Testis (tissue), 3 donors: ENCODE data around the gene USP15. TPM values are rescaled to one million over a fixed set of nuclear protein-coding genes. Genes with fewer than 3 reads are reported as not detected.

Source experiments
- DNase-seq: peaks from one replicate; pipeline ENCODE4 v3.0.0-alpha.2; 2019
- H3K27ac ChIP-seq, 2 donors: fragments of 200-600 bp; sonication (generic); one replicate each; pipeline ENCODE4 v1.5.1; 2019
- H3K27me3 ChIP-seq: fragments of 200-600 bp; sonication (generic); one replicate; pipeline ENCODE4 v1.5.1; 2019
- H3K36me3 ChIP-seq: fragments of 200-600 bp; sonication (generic); one replicate; pipeline ENCODE4 v1.5.1; 2017; ENCODE audit warnings: low read depth; ENCODE audit errors: missing control alignments
- H3K4me1 ChIP-seq: fragments of 200-600 bp; sonication (generic); one replicate; pipeline ENCODE4 v1.5.1; 2019
- H3K4me3 ChIP-seq, 2 donors: fragments of 200-600 bp; sonication (generic); one replicate each; pipeline ENCODE4 v1.5.1; 2017 to 2019
- H3K9me3 ChIP-seq: fragments of 200-600 bp; sonication (generic); one replicate; pipeline ENCODE4 v1.5.1; 2017
- POLR2A ChIP-seq: fragments of 450-650 bp; IDR thresholded peaks from one replicate; pipeline ENCODE4 v1.6.1; 2017; ENCODE audit warnings: antibody characterized with exemption, mild to moderate bottlenecking, moderate library complexity
- WGBS, 2 donors: methylation state at CpG; one replicate each; pipeline ENCODE4 v1.1.5; 2018; 5-methylcytosine and 5-hydroxymethylcytosine counted together
- intact Hi-C: fragments of 100-400 bp; cut with DNase I; formaldehyde crosslinking; loops from one replicate; pipeline ENCODE4 v1.15.1; 2023; ENCODE audit warnings: low total_unique reads
- polyA plus RNA-seq: library from polyadenylated mRNA; stranded (reverse); fragments of 350-450 nt; fragmentation: Illumina TruSeq; extraction: RNeasy Lipid Tissue Mini Kit (QIAGEN cat#74804); gene quantifications from one replicate; pipeline ENCODE4 v1.2.3, GENCODE V29; 2014; ENCODE audit warnings: low read depth, low replicate concordance; ENCODE audit not compliant: insufficient read depth
- total RNA-seq, 2 donors: library from RNA; depleted of rRNA; stranded (reverse); fragments of >200 nt; gene quantifications; one replicate each; pipeline ENCODE4 v1.2.3, GENCODE V29; 2016
- TF ChIP-seq, protein P1 (sequence below), 3 experiments: fragments of 450-650 bp in 2 of 3; fragments of 200-600 bp in 1 of 3; sonication (generic) in 1 of 3; IDR thresholded peaks; one replicate each; pipeline ENCODE4 v1.5.1; 2016 to 2019; ENCODE audit warnings: antibody characterized with exemption in 3 of 3, mild to moderate bottlenecking in 2 of 3, moderate library complexity in 1 of 3

Gene USP15
- total and polyA plus RNA-seq, 3 donors from 2014 or later, result 66.1 to 146 (median 128) TPM

DNA sequence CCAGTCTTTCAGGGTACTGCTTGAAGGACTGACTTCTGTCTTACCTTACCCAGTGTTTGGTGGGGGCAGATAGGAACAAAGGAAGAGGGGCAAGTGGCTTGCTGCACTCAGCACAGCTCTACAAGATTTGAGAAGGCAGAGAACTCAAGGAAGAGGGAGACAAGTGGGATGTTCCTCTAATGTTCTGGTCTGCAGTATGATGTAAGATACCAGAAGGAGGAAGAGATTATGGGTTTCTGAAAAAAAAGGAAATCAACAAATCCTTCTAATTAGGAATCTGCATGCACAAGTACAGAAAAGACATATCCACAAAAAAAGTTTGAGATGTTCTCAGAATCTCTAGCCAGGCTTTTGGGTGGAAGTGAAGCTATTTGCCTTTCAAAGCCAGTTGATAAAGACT lies 37.1 kb downstream of the USP15 start:
- Histone ChIP-seq H3K27me3 (no peaks in the 10 kb centered on the region), H3K9me3 (no peaks in the 10 kb centered on the region), H3K4me3 (no peak overlapping the region), H3K4me1 (peaks cover 9% of the 10 kb centered on the region), H3K27ac (no peak overlapping the region), H3K36me3 (no peaks in the 10 kb centered on the region)
- DNase-seq, result no peak
- TF ChIP-seq, protein P1, sequence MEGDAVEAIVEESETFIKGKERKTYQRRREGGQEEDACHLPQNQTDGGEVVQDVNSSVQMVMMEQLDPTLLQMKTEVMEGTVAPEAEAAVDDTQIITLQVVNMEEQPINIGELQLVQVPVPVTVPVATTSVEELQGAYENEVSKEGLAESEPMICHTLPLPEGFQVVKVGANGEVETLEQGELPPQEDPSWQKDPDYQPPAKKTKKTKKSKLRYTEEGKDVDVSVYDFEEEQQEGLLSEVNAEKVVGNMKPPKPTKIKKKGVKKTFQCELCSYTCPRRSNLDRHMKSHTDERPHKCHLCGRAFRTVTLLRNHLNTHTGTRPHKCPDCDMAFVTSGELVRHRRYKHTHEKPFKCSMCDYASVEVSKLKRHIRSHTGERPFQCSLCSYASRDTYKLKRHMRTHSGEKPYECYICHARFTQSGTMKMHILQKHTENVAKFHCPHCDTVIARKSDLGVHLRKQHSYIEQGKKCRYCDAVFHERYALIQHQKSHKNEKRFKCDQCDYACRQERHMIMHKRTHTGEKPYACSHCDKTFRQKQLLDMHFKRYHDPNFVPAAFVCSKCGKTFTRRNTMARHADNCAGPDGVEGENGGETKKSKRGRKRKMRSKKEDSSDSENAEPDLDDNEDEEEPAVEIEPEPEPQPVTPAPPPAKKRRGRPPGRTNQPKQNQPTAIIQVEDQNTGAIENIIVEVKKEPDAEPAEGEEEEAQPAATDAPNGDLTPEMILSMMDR (IDR thresholded peaks at IDR 0.05), result no peak
- TF ChIP-seq POLR2A, result no peak
- intact Hi-C loops, result no loop called here

DNA sequence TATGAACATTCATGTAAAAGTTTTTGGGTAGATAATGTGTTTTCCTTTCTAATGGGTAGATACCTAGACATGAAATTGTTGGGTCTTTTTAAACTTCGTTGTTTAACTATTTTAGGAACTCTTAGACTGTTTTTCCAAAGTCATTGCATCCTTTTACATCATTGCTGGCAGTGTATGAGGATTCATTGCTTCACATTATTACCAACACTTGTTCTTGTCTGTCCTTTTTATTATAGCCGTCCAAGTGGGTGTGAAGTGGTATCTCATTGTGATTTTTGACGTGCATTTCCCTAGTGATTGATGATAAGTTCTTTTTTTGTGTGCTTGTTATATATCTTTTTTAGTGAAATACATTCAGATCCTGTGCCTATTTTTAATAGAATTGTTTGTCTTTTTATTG lies 39.4 kb downstream of the USP15 start:
- H3K27ac ChIP-seq, result no peak overlapping the region
- DNase-seq, result no peak
- intact Hi-C loops, result no loop called here
- TF ChIP-seq, protein P1 (IDR thresholded peaks at IDR 0.05), result no peak
- TF ChIP-seq POLR2A, result no peak
- H3K36me3 ChIP-seq, result no peaks in the 10 kb centered on the region
- WGBS, 2 donors, result 73 to 79% methylated on average over 3 of the region's 3 CpGs
- no peak overlapping the region for H3K4me3 ChIP-seq
- no peaks in the 10 kb centered on the region for H3K27me3 ChIP-seq
- peaks cover 9% of the 10 kb centered on the region for H3K4me1 ChIP-seq
- no peaks in the 10 kb centered on the region for H3K9me3 ChIP-seq

DNA sequence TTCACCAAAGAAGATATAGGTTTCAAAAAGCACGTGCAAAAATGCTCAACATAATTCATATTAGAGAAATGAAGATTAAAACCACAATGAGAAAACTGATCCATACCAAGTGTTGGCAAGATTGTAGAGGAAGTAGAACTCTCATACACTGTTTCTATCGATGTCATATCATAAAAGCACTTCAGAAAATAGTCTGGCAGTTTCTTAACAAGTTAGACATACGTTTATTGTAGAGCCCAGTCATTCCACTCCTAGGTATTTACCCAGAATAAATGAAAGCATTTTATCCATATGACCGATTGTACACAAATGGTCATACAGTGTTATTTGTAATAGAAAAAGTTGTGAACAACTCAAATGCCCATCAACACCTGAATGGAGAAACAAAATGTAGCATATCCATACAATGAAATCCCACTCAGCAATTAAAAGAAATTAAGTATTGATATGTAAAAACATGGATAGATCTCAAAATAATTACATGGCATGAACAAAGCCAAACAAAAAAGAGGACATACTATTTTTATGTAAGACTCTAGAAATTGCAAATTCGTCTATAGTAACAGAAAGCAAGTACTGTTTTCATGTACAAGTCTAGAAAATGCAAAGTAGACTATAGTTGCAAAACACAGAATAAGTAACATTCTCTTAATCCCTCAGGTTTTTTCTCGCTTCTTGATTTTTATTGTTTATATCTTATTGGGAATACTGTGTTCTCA lies 41.0 kb downstream of the USP15 start:
- H3K36me3 ChIP-seq, result no peaks in the 10 kb centered on the region
- peaks cover 9% of the 10 kb centered on the region for H3K4me1 ChIP-seq
- H3K27ac ChIP-seq, result peak overlapping the region in 1 of 2 donors; percentile 17
- no peak for DNase-seq
- H3K9me3 ChIP-seq, result no peaks in the 10 kb centered on the region
- H3K4me3 ChIP-seq, result no peak overlapping the region
- TF ChIP-seq, protein P1 (IDR thresholded peaks at IDR 0.05), result no peak
- no peak for TF ChIP-seq POLR2A
- intact Hi-C loops, result no loop called here
- H3K27me3 ChIP-seq, result no peaks in the 10 kb centered on the region
- 54 to 58% methylated on average over 6 of the region's 6 CpGs for WGBS, 2 donors

DNA sequence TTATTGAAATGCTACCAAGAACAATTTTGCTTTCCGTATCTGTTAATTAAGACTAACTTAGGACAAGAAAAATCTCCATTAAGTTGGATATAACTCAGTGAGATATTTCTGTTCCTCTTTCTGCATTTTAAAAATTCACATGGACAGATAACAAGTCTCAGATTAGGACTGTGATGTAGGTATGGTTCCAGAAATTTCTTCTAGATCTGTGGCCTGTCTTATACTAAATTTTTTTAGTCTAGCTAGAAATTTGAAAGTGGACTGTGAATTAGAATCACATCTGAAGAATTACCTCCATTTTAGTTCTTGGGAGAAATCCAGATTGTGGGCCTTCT lies 41.6 kb downstream of the USP15 start:
- no peaks in the 10 kb centered on the region for H3K36me3 ChIP-seq
- DNase-seq, result no peak
- H3K27me3 ChIP-seq, result no peaks in the 10 kb centered on the region
- 27 to 48% methylated on average over 1 of the region's 1 CpG for WGBS, 2 donors
- TF ChIP-seq, protein P1 (IDR thresholded peaks at IDR 0.05), result no peak
- no peak for TF ChIP-seq POLR2A
- H3K9me3 ChIP-seq, result no peaks in the 10 kb centered on the region
- H3K4me1 ChIP-seq, result peaks cover 9% of the 10 kb centered on the region
- intact Hi-C loops, result no loop called here
- no peak overlapping the region for H3K4me3 ChIP-seq
- peak overlapping the region in 1 of 2 donors; percentile 44 for H3K27ac ChIP-seq

DNA sequence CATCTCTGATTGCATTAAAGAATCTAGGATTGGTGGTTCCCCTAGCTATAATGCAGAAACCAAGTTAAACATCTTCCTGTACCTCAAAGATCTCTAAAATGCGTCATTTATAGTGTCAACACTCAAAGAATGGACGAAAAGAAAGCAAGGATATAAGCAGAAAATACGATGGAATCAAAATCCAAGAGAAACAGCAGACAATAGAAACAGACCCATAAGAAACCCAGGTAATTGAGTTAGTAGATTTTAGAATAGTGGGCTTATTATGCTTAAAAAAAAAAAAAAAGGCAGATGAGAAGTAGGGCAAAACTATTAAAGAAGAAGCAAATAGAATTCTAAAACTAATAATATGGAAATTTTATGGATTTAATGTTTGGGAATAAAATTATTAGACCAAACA lies 44.4 kb downstream of the USP15 start:
- Histone ChIP-seq H3K27ac (no peak overlapping the region), H3K36me3 (no peaks in the 10 kb centered on the region), H3K4me3 (no peak overlapping the region), H3K27me3 (no peaks in the 10 kb centered on the region), H3K9me3 (no peaks in the 10 kb centered on the region), H3K4me1 (peaks cover 9% of the 10 kb centered on the region)
- TF ChIP-seq, protein P1 (IDR thresholded peaks at IDR 0.05), result no peak
- no peak for TF ChIP-seq POLR2A
- DNase-seq, result no peak
- intact Hi-C loops, result no loop called here
- WGBS, 2 donors, result 94 to 95% methylated on average over 3 of the region's 3 CpGs
